Activated T-cell treated with anti-CD3 and anti-CD28 coated beads for 24 hours (primary cell): Measurements from ENCODE around the gene RPL13A.

Source experiments
- DNase-seq: peaks from one replicate; pipeline ENCODE4 v3.0.0-alpha.2; 2020; ENCODE audit warnings: low read depth

RPL13A gene

DNA sequence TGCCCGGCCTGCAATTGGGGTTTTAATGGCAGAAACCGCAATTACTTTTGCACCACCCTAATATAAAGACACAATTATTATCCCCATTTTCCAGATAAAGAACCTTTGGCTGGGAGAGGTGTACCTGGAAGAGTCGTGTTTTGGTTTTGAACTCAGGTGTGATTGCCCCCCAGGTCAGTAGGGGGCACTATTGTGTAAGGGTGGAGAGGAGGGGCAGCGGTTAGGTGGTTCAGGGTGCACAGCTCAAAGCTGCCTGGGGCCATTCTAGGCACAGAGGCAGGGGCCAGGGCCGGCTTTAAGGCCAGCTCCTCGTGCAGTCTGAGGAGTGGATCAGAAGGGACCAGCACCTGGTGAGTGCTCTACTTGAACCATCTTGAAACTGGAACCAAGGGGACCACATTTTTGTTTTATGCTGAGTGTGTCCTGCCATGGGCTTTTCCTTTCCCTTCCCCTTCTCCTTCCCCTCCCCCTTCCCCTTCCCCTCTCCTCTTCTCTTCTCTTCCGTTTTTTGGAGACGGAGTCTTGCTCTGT lies 19.2 kb downstream of the RPL13A start:
- DNase-seq, result peak; percentile 73

DNA sequence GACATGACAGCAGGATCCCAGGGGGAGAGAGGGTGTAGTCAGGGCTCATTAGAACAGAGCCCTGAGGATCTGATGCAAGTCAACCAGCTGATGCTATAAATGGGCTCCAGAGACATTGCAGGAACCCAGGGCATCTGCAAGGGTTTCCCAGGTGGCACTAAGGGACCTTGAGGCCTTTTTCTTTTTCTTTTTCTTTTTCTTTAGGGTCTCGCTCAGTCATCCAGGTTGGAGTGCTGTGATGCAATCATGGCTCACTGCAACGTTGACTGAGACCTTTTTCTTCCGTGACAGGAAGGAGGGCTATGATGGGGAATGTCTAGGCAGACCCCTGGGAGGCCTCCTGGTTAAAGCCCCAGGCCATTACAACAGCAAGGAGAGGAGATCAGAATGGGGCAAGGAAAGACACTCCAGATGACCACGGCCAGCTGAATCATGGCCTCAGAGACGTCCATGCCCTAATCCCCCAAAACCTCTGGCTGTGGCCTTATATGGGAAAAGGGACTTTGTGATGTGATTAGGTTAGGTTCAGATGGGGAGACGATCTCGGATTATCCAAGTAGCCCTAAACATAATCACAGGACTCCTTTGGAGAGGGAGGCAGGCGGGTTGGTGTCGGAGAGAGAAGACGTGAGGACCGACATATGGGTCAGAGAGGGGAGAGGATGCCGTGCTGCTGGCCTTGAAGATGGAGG lies 20.5 kb downstream of the RPL13A start:
- no peak for DNase-seq

DNA sequence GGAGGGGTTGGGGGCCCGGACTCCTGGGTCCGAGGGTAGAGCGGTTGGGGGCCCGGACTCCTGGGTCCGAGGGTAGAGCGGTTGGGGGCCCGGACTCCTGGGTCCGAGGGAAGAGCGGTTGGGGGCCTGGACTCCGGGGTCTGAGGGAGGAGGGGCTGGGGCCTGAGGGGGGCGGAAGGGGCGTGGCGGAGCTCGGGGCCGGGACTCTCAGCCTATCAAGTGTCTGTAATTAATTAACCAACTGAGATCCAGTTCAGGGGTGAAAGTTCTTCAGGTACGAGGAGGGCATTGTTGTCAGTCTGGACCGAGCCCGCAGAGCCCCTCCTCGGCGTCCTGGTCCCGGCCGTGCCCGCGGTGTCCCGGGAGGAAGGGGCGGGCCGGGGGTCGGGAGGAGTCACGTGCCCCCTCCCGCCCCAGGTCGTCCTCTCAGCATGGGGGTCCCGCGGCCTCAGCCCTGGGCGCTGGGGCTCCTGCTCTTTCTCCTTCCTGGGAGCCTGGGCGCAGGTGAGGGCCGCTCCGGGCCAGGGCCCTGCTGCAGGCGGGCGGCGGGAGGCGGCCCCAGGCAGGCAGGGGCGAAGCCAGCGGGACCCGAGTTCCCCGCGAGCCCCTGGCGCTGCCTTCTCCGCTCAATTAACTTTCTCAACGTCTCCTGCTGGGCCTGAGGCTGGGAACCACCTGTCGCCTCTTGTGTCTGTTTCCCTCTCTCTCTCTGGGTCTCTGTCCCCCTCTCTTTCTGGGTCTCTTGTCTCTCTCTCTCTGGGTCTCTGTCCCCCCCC lies 25.8 kb downstream of the RPL13A start:
- no peak for DNase-seq

DNA sequence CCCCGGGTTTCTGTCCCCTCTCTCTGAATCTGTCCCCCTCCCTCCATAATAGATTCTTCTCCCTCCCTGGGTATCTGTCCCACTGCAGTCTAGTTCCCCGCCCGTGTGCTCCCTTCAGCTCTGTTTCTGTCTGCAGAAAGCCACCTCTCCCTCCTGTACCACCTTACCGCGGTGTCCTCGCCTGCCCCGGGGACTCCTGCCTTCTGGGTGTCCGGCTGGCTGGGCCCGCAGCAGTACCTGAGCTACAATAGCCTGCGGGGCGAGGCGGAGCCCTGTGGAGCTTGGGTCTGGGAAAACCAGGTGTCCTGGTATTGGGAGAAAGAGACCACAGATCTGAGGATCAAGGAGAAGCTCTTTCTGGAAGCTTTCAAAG lies 26.3 kb downstream of the RPL13A start:
- no peak for DNase-seq

DNA sequence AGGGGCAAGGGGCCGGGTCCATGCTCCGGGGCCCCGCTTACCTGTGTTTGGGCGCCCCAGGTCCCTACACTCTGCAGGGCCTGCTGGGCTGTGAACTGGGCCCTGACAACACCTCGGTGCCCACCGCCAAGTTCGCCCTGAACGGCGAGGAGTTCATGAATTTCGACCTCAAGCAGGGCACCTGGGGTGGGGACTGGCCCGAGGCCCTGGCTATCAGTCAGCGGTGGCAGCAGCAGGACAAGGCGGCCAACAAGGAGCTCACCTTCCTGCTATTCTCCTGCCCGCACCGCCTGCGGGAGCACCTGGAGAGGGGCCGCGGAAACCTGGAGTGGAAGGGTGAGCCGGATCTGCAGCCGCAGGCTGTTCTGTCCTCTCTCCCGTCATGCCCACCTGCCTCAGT lies 26.7 kb downstream of the RPL13A start:
- DNase-seq, result no peak

DNA sequence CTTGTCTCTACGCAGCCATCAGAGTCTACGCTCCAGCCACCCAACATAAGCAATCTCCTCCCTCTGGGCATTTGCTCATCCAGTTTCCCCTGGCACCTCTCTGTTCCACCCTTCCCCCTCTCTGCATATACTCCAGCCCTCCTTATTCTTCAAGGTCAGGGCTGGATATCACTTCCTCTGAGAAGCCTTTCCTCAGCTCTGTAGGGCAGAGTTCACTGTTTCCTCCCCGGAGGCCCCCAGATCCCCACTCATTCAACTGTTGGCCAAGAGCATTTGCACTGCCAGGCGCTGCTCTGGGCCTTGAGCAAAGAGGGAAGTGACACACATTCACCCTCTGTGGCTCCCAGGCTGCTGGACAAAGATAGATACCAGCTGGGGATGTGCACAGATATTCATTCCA lies 28.4 kb downstream of the RPL13A start:
- no peak for DNase-seq

DNA sequence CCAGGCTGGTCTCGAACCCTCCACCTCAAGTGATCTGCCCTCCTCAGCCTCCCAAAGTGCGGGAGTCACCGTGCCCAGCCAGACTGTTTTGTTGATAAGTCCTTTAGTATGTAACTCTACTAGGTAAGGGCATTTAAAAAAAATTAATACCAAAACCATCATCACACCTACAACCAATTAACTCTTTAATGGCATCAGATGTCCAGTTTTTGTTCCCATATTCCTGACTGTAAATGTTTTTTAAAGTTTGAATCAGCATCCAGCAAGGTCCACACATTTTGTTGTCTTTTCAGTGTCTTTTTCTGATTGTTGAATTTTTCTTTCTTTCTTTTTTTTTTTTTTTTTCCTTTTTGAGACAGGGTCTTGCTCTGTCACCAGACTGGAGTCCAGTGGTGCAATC lies 30.6 kb downstream of the RPL13A start:
- DNase-seq, result no peak

DNA sequence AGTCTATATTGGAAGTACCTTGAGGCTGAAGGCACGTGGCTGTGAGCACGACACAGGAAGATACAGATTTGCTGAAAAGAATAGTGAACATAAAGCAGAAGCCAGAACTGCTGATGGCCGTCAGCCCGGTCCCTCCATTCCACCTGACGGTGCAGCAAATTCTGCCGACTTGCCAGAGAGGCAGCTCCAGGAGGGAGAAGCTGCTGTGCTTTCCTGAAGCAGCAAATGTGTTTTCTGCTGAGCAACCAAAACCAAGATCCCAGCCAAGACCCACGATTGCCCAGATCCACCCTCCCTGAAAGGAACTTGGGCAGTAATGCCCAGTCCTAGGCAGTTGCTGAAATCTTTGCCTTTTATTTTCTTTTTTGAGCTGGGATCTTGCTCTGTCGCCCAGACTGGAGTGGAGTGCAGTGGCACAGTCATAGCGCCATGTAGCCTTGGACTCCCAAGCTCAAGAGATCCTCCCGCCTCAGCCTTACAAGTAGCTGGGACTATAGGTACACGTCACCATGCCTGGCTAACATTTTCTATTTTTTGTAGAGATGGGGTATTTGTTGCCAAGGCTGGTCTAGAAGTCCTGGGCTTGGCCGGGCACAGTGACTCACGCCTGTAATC lies 33.4 kb downstream of the RPL13A start:
- no peak for DNase-seq

DNA sequence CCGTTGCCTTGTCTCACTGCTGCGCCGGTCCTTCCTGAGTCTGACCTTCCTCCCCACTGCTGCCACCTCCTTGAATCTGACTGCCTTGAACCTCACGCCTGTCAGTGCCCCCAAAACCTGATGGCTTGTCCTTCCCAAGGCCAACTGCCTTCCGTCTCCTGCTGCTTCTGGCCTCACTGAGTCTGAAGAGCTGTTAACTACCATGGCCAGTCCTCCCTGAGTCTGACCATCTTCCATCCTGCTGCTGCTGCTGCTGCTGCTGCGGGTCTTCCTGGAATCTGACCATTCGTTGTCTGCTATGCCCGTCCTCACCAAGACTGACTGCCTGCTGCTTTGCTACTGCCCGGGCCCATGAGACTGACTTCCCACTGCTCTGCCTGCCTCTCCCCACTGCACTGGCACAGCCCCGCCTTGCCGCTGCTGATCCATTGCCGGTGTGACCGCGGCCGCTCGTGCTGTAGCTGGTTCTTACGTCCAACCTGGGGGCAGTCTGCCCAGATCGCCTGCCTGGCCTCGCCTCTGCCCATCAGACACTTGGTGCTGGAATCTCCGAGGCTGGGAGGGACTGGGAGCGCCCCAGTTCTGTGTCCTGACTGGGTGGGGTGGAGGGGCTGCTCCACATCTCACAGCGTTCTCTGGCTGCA lies 37.5 kb downstream of the RPL13A start:
- DNase-seq, result no peak

DNA sequence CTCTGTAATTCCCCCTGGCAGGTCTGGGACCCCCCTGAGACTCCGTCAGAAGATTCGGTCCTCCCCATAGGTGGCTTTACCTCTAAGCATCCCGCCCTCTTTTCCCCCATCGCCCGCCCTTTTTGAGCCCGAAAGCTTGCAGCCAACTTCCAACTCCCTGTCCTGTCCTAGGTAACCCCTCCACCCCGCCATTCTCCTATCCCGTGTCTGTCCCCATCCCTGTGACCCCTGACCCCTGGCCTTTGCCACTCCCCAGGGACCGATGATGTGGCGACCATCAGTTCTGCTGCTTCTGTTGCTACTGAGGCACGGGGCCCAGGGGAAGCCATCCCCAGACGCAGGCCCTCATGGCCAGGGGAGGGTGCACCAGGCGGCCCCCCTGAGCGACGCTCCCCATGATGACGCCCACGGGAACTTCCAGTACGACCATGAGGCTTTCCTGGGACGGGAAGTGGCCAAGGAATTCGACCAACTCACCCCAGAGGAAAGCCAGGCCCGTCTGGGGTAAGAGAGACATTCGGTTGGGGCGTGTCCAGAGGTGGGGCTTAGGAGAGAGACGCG lies 40.9 kb downstream of the RPL13A start:
- DNase-seq, result no peak

DNA sequence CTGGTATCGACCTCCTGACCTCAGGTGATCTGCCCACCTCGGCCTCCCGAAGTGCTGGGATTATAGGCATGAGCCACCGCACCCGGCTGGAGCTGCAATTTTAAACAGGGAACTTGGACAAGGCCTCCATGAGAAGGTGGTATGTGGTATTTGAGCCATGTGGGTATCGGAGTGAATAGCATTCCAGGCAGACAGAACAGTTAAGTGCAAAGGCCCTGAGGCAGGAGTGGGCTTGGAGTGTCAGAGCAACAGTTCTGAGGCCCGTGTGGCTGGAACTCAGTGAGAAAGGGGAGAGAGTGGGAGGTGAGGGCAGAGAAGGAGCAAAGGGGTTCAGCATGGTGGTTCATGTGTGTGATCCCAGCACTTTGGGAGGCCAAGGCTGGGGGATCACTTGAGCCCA lies 43.3 kb downstream of the RPL13A start:
- no peak for DNase-seq

DNA sequence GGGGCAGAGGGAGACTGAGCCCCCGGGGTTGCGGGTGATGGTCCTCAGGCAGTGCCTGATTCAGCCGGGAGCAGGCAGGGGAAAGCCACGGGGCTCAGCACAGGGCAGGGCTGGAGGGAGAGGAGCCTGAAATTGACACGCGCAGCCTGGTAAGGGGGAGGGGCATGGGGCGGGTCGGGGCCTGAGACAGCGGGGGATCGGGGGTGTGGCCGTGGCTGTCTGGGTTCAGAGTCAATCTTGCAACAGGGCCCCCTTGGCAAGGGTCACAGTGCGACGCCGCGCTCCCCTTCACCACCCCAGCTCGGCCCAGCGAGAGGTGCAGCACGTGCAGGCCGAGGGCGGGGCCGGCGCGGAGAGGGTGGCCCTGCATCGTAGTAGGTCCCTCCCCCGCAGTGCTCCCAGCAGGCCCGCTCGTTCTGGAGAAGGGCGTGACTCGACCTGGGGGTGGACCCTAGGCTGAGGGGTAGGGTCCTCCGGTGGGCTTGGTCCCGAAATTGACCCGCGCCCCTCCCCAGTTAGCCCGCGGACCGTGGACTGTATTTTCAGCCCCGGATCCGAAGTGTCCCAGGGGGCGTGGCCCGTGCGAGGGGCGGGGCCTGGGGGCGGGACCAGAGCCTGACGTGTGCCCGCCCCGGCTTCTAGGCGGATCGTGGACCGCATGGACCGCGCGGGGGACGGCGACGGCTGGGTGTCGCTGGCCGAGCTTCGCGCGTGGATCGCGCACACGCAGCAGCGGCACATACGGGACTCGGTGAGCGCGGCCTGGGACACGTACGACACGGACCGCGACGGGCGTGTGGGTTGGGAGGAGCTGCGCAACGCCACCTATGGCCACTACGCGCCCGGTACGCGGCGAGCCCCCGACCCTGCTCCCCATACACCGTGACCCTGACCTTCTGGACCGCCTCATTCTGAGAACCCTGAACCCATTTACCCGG lies 46.4 kb downstream of the RPL13A start:
- peak; percentile 73 for DNase-seq

DNA sequence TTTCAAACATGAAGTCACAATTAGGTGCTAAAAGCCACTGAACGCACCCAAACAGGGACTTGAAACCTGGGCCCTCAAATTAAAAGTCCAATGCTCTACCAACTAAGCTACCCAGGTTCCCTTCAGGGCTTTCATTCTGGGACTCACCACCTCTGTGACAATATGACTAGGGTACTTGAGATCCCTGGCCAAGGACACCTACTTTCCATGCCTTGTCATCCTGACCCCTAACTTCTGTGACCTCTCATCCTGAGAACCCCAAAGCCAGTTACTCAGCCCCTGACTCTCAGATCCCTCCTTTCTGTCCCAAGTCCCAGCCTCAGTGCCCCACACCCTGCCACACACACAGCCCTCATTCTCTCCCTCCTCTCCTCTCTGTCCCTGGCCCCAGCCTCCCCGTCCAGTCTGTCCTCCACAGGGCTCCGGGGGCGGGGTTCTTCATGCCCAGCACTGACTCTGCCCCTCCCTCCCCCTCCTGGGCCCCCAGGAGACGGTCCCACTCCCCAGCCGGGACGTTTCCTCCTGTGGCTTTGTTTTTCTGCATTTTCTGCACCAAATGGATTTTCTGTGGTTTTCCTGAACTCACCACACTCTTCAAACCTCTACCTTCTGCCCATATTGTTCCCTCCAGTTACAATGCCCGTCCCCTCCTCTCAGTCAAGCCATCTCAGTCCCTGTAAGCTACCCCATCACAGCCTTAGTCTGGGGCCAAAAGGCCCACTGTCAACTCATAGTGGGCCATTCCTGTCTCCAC lies 47.4 kb downstream of the RPL13A start:
- DNase-seq, result no peak

DNA sequence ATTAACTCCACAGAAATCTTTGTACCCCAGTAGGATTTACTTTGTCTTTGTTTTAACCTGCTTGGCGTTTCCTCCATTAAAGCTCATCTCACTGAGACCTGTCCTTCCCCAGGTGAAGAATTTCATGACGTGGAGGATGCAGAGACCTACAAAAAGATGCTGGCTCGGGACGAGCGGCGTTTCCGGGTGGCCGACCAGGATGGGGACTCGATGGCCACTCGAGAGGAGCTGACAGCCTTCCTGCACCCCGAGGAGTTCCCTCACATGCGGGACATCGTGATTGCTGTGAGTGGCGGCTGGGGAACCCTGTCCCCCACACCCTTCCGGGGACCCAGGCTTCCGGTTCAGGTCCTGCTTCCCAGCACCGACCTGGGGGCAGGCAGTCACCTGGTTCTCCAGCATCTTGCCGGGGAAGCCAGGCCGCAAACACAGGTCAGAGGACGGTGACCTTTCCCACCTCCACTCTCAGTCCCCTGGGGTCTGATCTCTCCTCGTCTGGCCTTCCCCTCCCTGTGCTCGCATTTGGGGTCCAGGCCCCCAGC lies 49.6 kb downstream of the RPL13A start:
- no peak for DNase-seq

DNA sequence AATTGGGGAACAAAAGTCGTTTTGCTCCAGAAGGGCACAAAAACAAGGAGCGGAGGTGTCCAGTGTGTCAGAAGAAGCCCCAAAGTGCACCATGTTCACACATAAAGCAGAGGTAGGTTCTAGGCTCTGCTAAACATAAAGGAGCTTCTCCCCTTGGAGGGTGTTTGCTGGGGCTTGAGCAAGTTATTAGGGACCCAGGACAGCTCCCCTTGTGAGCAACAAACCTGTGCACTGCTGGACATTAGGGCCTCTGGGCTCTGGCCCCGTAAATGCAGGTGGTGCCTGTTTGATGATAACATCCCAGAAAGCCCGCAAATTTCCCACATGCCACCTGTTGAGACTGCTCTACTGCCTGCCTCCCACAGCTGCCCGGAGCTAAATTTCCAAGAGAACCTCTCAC lies 51.2 kb downstream of the RPL13A start:
- DNase-seq, result no peak

DNA sequence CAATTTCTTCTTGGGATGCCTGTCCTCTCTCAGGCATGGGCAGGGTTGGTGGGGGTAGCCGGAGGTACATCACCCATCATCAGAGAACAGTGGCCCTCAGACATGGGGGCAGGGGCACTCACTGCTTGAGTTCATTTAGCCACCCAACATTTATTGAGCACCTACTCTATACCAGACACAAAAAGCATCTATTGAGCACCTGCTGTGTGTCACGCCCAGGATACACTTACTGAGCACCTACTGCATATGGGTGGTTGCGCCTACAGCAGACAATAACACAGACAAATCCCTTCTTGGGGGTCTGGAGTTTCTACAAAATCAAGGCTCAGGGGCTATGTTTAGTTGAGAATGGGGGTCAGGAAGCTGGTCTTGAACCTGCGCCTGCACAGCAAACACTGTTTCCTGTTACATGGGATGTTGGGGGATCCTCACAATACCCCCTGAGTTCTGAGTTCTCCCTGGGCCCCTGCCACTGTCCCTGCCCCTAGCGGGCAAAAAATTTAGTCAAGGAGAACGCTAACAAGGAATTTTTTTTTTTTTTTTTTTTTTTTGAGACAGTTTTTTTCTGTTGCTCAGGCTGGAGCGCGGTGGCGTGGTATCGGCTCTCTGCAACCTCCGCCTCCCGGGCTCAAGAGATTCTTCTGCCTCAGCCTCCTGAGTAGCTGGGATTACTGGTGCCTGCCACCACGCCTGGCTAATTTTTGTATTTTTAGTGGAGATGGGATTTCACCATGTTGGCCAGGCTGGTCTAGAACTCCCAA lies 52.0 kb downstream of the RPL13A start:
- DNase-seq, result no peak
